BE2C (cell line): ENCODE measurements around the gene HS6ST3.
A peak's percentile ranks its signal among the peaks of the same experiment; 100 is the strongest.

Experiments
- DNase-seq: peaks from one replicate; pipeline ENCODE4 v3.0.0-alpha.2; 2020
- H3K27me3 ChIP-seq: fragments of 250-450 bp; sonication (Bioruptor Pico); 2 replicates; pipeline ENCODE4 v1.5.1; 2020; ENCODE audit warnings: mild to moderate bottlenecking
- H3K36me3 ChIP-seq: fragments of 250-450 bp; sonication (Bioruptor Pico); 2 replicates; pipeline ENCODE4 v1.5.1; 2020; ENCODE audit warnings: mild to moderate bottlenecking
- H3K4me1 ChIP-seq: fragments of 250-450 bp; sonication (Bioruptor Pico); 2 replicates; pipeline ENCODE4 v1.5.1; 2020
- H3K4me3 ChIP-seq: 2 replicates; pipeline ENCODE4 v1.5.1; 2011; ENCODE audit warnings: low read depth, low read length
- H3K9me3 ChIP-seq: fragments of 250-450 bp; sonication (Bioruptor Pico); 2 replicates; pipeline ENCODE4 v1.5.1; 2020
- TF ChIP-seq, protein P1 (sequence below): IDR thresholded peaks from 2 replicates; pipeline ENCODE4 v1.5.1; 2012; ENCODE audit warnings: mild to moderate bottlenecking, low read depth, low read length

Gene HS6ST3

DNA sequence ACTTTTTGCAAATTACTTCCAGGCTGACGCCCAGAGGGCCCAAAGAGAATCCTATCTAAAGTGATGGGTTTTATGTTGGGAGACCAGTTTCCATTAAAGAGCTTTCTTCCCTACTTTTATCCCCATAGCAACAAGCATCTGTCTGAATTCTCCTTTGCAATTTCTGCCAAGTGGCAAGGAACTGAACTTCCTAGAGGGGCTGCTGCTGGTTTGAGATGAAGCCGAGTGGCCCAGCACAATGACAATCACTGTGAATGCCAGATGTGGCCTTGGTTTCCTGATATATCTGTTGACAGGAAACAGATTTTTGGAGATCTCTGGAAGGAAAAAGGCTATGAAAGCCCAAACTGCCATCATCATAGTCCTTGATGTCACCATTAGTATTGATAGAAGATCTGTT lies 705.8 kb downstream of the HS6ST3 start:
- peak; percentile 19 for DNase-seq
- peaks cover 35% of the 10 kb centered on the region for H3K4me1 ChIP-seq
- no peak overlapping the region for H3K4me3 ChIP-seq
- no peaks in the 10 kb centered on the region for H3K36me3 ChIP-seq
- no peaks in the 10 kb centered on the region for H3K9me3 ChIP-seq
- no peaks in the 10 kb centered on the region for H3K27me3 ChIP-seq
- TF ChIP-seq, protein P1, sequence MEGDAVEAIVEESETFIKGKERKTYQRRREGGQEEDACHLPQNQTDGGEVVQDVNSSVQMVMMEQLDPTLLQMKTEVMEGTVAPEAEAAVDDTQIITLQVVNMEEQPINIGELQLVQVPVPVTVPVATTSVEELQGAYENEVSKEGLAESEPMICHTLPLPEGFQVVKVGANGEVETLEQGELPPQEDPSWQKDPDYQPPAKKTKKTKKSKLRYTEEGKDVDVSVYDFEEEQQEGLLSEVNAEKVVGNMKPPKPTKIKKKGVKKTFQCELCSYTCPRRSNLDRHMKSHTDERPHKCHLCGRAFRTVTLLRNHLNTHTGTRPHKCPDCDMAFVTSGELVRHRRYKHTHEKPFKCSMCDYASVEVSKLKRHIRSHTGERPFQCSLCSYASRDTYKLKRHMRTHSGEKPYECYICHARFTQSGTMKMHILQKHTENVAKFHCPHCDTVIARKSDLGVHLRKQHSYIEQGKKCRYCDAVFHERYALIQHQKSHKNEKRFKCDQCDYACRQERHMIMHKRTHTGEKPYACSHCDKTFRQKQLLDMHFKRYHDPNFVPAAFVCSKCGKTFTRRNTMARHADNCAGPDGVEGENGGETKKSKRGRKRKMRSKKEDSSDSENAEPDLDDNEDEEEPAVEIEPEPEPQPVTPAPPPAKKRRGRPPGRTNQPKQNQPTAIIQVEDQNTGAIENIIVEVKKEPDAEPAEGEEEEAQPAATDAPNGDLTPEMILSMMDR: no peak

DNA sequence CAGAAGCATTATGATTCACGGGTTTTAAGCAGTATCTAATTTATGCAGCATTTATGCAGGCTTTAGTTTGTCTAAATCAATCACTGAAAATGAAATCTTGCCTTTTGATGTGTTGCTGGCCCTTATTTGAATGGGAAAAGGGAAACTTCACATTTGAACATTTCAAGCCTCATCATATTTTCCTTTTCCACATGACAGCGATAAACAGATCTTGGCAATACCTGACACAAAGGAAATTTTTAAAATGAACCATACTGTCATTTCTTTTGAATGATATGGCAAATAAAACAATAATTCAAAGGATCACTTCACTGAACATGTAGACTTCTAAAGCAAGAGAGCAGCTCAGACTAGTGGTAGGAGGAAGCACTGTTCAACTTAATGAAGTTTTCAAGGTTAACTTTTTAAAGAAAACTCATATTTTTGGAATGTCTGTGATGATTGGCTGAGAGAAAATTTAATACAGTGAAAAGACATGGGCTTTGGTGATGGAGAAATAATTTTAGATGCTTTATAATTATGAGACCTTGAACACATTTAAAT lies 706.3 kb downstream of the HS6ST3 start:
- no peaks in the 10 kb centered on the region for H3K27me3 ChIP-seq
- H3K4me1 ChIP-seq: peaks cover 35% of the 10 kb centered on the region
- no peak for DNase-seq
- no peaks in the 10 kb centered on the region for H3K36me3 ChIP-seq
- H3K9me3 ChIP-seq: no peaks in the 10 kb centered on the region
- TF ChIP-seq, protein P1: peak; percentile 63
- no peak overlapping the region for H3K4me3 ChIP-seq

DNA sequence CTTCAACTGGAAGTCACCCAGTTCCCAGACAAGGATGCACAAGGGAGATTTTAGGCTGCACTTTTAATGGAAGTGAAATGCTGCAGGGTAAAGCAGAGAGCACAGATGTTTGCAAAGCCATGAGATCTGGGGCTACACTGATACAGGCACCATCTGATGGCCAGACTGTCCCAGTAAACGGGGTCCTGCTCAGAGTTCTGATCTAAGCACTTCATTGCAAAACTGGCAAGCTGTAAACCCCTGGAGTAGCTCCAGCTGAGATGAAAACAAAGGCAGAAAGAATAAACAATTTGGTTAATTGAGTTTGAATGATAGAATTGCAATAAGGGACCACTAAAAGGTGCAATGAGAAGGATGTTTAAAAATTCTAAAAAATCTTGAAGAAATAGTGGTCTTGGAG lies 707.2 kb downstream of the HS6ST3 start:
- no peaks in the 10 kb centered on the region for H3K27me3 ChIP-seq
- TF ChIP-seq, protein P1: no peak
- no peak for DNase-seq
- peaks cover 31% of the 10 kb centered on the region for H3K4me1 ChIP-seq
- H3K4me3 ChIP-seq: no peak overlapping the region
- H3K9me3 ChIP-seq: no peaks in the 10 kb centered on the region
- H3K36me3 ChIP-seq: no peaks in the 10 kb centered on the region

DNA sequence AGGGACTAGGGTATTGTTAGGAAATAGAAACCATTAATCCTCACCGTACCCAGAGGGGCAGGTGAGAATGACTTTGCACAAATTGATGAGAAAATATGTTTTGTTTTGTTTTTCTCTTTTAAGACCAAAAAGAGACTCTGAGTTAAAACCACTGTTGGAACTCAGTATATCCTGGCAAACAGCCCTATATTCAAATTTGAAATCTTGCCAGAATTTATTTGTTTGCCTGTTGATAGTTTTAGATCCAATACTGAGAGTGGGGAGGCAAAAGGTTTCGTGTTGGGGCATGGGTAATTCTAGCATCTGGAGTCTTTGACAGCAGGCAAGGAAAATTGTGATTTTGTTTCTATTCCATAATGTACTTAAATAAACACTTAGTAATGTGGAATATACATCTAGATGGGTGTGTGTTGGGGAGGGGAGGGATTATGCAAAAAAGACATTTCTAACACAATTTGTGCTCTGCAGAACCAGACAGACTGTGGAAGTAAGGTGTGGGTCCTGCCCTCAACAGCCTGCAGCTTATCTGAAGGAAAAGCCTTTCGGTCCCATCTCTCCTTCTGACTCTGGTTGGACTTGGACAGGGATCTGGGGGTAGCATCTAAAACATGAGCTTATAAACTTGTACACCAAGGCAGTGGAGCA lies 713.7 kb downstream of the HS6ST3 start:
- Histone ChIP-seq H3K27me3 (no peaks in the 10 kb centered on the region), H3K4me3 (no peak overlapping the region), H3K36me3 (no peaks in the 10 kb centered on the region), H3K9me3 (no peaks in the 10 kb centered on the region), H3K4me1 (no peaks in the 10 kb centered on the region)
- no peak for DNase-seq
- TF ChIP-seq, protein P1: no peak

DNA sequence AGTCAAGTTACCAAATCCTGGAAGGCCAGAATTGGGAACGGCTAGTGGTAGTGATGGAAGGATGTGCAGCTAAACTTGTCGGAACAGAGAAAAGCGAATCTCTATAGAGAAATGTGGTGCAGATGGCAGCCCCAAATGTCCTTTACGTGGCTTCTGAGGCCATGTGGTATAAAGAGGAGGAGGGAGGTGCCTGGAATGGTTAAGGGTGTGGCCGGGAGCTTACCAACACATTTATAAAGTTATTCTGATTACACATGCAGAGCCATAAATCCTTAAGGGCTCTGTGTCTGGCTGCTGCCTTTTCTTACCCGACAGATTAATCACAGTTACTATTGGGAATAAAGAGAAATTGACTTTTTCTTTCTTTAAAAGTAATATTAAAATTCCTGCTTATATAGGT lies 714.3 kb downstream of the HS6ST3 start:
- Histone ChIP-seq H3K4me1 (no peaks in the 10 kb centered on the region), H3K27me3 (no peaks in the 10 kb centered on the region), H3K36me3 (no peaks in the 10 kb centered on the region), H3K4me3 (no peak overlapping the region), H3K9me3 (no peaks in the 10 kb centered on the region)
- TF ChIP-seq, protein P1: no peak
- DNase-seq: no peak

DNA sequence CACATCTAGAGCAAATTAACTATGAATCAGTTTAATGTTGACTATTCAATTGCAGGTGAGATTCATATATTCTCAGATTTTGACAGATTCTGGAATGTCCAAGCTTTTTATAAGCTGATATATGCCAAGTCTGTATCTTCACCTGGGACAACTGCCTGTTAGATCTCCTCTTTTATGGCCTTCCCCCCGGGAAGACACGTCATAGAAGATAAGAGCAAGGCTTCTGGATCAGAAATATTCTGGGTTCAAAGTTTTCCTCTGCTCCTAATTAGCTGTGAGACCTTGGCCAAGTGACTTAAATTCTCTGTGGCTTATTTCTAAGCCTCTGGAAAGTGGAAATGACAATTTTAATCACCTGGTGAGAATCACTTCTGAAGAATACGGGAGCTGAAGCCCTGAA lies 716.8 kb downstream of the HS6ST3 start:
- no peaks in the 10 kb centered on the region for H3K36me3 ChIP-seq
- no peaks in the 10 kb centered on the region for H3K9me3 ChIP-seq
- H3K27me3 ChIP-seq: no peaks in the 10 kb centered on the region
- no peak for DNase-seq
- TF ChIP-seq, protein P1: no peak
- peaks cover 6% of the 10 kb centered on the region for H3K4me1 ChIP-seq
- H3K4me3 ChIP-seq: no peak overlapping the region
